Ishikawa (cell line): ENCODE results near the gene GRID1.

ENCODE experiments used
- CEBPB ChIP-seq: IDR thresholded peaks from 2 replicates; pipeline ENCODE4 v1.6.1; 2012
- CREB1 ChIP-seq: IDR thresholded peaks from 2 replicates; pipeline ENCODE4 v1.6.1; 2012; ENCODE audit warnings: low read depth
- EP300 ChIP-seq: IDR thresholded peaks from 2 replicates; pipeline ENCODE4 v1.6.1; 2012; ENCODE audit warnings: borderline replicate concordance
- NFIC ChIP-seq: IDR thresholded peaks from 2 replicates; pipeline ENCODE4 v1.6.1; 2012
- TAF1 ChIP-seq: IDR thresholded peaks from 2 replicates; pipeline ENCODE4 v1.6.1; 2012; ENCODE audit warnings: low read depth, mild to moderate bottlenecking
- TCF12 ChIP-seq: IDR thresholded peaks from 2 replicates; pipeline ENCODE4 v1.6.1; 2012; ENCODE audit warnings: low read depth
- YY1 ChIP-seq: IDR thresholded peaks from 2 replicates; pipeline ENCODE4 v1.6.1; 2012; ENCODE audit warnings: low read depth
- ZBTB7A ChIP-seq: IDR thresholded peaks from 2 replicates; pipeline ENCODE4 v1.6.1; 2012; ENCODE audit warnings: low read depth
- TF ChIP-seq, protein P1 (sequence below): IDR thresholded peaks from 2 replicates; pipeline ENCODE4 v1.6.1; 2012
- TF ChIP-seq, protein P2 (sequence below): IDR thresholded peaks from 2 replicates; pipeline ENCODE4 v1.6.1; 2012; ENCODE audit warnings: low read depth, mild to moderate bottlenecking

DNA sequence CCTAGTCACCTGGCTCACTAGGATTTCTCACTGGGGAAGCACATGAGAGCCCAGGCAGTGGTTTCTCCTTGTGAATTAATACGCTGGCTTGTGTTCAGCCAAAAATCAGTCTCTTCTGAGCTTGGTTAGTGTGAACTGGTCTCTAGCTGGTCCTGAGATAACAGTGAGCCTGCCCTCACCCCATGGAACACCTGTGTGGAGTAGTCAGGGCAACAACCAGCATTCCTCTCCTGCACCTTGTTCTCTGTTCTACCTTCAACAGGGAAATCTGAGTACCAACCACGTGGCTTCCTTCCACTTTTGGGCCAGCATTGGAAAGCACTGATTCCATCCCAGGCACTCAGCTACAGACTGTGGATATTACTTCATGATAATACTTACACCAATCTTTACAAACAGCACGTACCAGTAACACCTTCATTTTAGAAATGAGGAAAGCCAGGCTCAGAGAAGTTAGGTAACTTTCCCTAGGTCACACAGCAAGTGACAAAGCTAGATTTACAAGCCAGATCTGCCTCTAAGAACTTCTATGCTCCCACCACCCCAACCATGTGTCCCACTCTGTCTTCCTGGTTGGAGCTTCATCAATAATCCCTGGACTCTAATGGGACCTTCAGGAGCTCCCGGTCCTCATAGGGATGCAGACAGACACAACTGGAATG lies 106.6 kb downstream of the GRID1 start:
- TF ChIP-seq EP300 (no peak), YY1 (no peak), CREB1 (no peak), TAF1 (no peak), CEBPB (no peak), ZBTB7A (no peak), NFIC (no peak), TCF12 (no peak)
- TF ChIP-seq, protein P1, sequence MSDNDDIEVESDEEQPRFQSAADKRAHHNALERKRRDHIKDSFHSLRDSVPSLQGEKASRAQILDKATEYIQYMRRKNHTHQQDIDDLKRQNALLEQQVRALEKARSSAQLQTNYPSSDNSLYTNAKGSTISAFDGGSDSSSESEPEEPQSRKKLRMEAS, result no peak
- TF ChIP-seq, protein P2, sequence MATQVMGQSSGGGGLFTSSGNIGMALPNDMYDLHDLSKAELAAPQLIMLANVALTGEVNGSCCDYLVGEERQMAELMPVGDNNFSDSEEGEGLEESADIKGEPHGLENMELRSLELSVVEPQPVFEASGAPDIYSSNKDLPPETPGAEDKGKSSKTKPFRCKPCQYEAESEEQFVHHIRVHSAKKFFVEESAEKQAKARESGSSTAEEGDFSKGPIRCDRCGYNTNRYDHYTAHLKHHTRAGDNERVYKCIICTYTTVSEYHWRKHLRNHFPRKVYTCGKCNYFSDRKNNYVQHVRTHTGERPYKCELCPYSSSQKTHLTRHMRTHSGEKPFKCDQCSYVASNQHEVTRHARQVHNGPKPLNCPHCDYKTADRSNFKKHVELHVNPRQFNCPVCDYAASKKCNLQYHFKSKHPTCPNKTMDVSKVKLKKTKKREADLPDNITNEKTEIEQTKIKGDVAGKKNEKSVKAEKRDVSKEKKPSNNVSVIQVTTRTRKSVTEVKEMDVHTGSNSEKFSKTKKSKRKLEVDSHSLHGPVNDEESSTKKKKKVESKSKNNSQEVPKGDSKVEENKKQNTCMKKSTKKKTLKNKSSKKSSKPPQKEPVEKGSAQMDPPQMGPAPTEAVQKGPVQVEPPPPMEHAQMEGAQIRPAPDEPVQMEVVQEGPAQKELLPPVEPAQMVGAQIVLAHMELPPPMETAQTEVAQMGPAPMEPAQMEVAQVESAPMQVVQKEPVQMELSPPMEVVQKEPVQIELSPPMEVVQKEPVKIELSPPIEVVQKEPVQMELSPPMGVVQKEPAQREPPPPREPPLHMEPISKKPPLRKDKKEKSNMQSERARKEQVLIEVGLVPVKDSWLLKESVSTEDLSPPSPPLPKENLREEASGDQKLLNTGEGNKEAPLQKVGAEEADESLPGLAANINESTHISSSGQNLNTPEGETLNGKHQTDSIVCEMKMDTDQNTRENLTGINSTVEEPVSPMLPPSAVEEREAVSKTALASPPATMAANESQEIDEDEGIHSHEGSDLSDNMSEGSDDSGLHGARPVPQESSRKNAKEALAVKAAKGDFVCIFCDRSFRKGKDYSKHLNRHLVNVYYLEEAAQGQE, result no peak
